ENCODE data around the gene PLXNB3.

The PLXNB3 gene

GRCh38 chrX:153772316-153773217, 8.5 kb downstream of the PLXNB3 start:
- no peak for DNase-seq (ENCODE audit: low read depth)
- TF ChIP-seq MAX (IDR thresholded peaks at IDR 0.05; ENCODE audit: low read depth, low read length) (no peak), MYC (IDR thresholded peaks at IDR 0.05; ENCODE audit: low read depth, low read length) (no peak), CTCF (IDR thresholded peaks at IDR 0.05; ENCODE audit: low read depth, low read length) (no peak), POLR2A (IDR thresholded peaks at IDR 0.05; ENCODE audit: extremely low read depth, insufficient read length) (no peak)
- no peak overlapping the region for H3K4me3 ChIP-seq (ENCODE audit: low read depth, low read length)

GRCh38 chrX:153773218-153773611, 9.2 kb downstream of the PLXNB3 start:
- no peak for DNase-seq (ENCODE audit: low read depth)
- TF ChIP-seq MYC (IDR thresholded peaks at IDR 0.05; ENCODE audit: low read depth, low read length) (no peak), MAX (IDR thresholded peaks at IDR 0.05; ENCODE audit: low read depth, low read length) (no peak), CTCF (IDR thresholded peaks at IDR 0.05; ENCODE audit: low read depth, low read length) (no peak), POLR2A (IDR thresholded peaks at IDR 0.05; ENCODE audit: extremely low read depth, insufficient read length) (no peak)
- no peak overlapping the region for H3K4me3 ChIP-seq (ENCODE audit: low read depth, low read length)

DNA sequence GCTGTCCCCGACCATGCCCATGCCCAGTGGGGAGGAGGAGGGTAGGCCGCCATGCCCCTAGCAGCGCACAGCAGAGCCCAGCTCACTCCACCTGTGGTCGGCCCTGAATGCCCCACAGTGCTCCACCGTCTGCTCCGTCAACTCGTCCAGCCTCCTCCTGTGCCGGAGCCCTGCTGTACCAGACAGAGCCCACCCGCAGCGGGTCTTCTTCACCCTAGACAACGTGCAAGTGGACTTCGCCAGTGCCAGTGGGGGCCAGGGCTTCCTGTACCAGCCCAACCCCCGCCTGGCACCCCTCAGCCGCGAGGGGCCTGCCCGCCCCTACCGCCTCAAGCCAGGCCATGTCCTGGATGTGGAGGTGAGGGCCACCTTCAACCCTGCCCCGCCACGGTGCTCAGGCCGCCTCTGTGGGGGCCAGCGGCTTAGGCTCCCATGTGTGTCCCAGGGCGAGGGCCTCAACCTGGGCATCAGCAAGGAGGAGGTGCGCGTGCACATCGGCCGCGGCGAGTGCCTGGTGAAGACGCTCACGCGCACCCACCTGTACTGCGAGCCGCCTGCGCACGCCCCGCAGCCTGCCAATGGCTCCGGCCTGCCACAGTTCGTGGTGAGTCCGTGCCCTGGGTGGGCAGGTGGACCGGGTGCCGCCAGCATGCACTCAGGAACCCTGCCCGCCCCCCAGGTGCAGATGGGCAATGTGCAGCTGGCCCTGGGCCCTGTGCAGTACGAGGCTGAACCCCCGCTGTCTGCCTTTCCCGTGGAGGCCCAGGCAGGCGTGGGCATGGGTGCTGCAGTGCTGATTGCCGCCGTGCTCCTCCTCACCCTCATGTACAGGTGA, 9.9 kb downstream of the PLXNB3 start:
- no peak for TF ChIP-seq MYC (IDR thresholded peaks at IDR 0.05; ENCODE audit: low read depth, low read length)
- no peak for DNase-seq (ENCODE audit: low read depth)
- no peak overlapping the region for H3K4me3 ChIP-seq (ENCODE audit: low read depth, low read length)

DNA sequence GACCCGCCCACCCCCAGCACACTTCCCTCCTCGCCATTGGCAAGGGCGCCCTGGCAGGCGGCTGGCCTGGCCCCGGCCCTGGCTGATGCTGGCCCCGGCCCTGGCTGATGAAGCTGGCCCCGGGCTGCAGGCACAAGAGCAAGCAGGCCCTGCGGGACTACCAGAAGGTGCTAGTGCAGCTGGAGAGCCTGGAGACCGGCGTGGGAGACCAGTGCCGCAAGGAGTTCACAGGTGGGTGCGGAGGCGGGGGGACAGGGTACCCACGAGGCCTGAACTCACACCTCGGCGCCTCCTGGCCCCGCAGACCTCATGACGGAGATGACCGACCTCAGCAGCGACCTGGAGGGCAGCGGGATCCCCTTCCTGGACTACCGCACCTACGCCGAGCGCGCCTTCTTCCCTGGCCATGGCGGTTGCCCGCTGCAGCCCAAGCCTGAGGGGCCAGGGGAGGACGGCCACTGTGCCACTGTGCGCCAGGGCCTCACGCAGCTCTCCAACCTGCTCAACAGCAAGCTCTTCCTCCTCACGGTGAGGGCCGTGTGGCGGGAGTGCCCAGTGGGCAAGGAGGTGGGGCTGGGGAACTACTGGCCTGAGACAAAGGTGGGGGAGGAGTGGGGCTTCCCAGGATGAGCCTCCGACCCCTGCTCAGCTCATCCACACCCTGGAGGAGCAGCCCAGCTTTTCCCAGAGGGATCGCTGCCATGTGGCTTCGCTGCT, 10.7 kb downstream of the PLXNB3 start:
- TF ChIP-seq MAX (IDR thresholded peaks at IDR 0.05; ENCODE audit: low read depth, low read length) (no peak), POLR2A (IDR thresholded peaks at IDR 0.05; ENCODE audit: extremely low read depth, insufficient read length) (no peak), MYC (IDR thresholded peaks at IDR 0.05; ENCODE audit: low read depth, low read length) (no peak), CTCF (IDR thresholded peaks at IDR 0.05; ENCODE audit: low read depth, low read length) (no peak)
- DNase-seq (ENCODE audit: low read depth), result no peak
- H3K4me3 ChIP-seq (ENCODE audit: low read depth, low read length), result no peak overlapping the region

DNA sequence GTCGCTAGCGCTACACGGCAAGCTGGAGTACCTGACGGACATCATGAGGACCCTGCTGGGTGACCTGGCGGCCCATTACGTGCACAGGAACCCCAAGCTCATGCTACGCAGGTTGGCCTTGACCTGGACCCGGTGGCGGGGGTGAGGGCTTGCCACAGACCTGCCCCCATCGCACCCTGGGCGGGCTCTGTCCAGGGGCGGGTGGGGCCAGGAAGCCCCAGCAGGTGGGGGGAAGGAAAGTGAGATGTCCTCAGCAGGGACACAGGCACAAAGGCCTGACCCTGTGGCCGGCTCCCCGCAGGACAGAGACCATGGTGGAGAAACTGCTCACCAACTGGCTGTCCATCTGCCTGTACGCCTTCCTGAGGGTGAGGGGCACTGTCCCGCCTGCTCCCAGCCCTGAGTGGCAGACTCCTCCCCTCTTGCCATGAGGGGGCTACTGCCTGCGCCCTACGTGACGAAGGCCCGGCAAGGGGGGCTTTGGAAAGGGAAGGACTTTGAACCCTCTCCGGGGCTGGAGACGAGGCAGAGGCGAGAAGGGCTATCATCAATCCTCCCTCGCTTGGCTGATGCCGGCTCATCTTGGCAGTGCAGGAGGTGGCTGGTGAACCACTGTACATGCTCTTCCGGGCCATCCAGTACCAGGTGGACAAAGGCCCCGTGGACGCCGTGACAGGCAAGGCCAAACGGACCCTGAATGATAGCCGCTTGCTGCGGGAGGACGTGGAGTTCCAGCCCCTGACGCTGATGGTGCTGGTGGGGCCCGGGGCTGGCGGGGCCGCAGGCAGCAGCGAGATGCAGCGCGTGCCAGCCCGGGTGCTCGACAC, 11.5 kb downstream of the PLXNB3 start:
- TF ChIP-seq MYC (IDR thresholded peaks at IDR 0.05; ENCODE audit: low read depth, low read length) (no peak), MAX (IDR thresholded peaks at IDR 0.05; ENCODE audit: low read depth, low read length) (no peak), CTCF (IDR thresholded peaks at IDR 0.05; ENCODE audit: low read depth, low read length) (no peak), POLR2A (IDR thresholded peaks at IDR 0.05; ENCODE audit: extremely low read depth, insufficient read length) (no peak)
- no peak for DNase-seq (ENCODE audit: low read depth)
- H3K4me3 ChIP-seq (ENCODE audit: low read depth, low read length), result no peak overlapping the region
